HPDE6-E6E7 (cell line): Measurements from ENCODE around the gene ZNF160.
A peak's percentile ranks its signal among the peaks of the same experiment; 100 is the strongest.
"Not testable (repeated sequence)": the region's sequence is repeated elsewhere in the genome, so short reads cannot be mapped to it uniquely, and the experiment has no call there.

Experiments
- DNase-seq: peaks from one replicate; pipeline ENCODE4 v3.0.0; 2011; ENCODE audit warnings: missing footprints; ENCODE audit errors: extremely low spot score

Gene ZNF160

DNA sequence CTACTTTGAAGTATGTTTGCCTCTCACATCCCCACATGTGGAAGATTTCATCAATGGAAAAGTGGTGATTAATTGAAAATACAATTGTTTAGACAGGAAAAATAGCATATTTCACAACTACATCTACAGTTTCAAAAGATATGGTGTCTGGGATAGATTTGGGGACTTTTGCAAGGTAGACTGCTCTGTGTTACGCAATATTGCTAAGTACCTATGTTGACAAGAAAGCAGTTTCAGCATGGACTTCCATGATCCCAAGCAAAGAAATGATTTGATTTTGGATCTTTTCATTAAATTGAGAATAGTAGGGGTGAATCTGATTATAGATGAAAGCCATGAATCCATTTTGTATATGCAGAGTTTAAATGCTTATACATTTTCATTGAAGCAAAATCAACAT is 10.5 kb downstream of the ZNF160 start:
- no peak for DNase-seq

DNA sequence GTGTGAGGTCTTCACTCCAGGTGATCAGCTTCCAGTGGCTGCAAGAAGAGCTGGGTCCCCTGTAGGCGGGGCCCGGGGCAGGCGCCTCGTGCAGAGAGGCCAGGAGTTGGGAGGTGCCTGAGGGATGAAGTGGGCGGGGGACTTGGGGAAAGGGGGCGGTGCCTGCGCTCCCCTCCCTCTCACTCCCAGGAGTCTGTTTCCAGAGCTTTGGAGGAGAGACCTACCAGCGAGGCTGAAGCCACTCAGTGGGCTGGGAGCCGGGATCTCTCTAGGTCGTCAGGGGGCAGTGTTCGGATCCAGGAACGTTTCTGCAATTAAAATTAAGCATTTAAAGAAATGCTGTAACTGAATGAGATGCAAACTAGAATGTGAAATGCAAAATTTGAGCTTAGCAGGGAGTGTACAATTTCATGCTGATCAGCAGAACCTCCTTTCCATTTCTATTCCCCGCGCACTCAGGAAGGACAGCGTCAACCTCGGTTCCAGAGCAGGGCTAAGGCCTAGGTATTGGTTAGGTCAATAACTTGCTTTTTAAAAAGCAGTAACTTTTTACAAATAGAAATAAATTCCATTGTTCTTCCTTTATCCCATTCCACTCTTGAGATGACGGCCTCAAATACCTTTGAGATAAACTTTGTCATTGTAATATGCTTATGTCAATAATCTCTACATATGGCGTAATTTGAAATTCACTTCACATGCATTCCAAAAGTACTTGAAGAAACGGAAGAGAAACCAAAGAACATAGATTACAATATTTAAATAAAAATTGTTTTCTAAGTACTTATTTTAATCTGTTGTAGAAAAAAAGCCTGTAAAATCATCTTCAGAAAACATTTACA is 11.6 kb downstream of the ZNF160 start:
- DNase-seq, result no peak

DNA sequence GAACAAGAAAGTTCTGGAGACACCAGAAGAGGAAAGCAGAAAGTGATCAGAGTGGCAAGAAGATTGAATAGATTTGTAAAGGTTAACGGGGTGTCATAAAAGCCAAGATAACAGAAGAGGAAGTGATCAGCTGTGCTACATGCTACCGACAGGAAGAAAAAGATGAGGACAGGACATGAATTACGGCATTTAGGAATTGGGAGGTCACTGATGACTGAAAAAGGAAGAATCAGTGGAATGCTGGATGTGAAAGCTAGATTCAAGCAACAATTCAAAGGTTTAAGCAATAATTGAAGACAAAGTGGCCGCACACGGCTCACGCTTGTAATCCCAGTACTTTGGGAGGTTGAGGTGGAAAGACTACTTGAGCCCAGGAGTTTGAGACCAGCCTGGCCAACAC is 15.1 kb downstream of the ZNF160 start:
- DNase-seq, result no peak

DNA sequence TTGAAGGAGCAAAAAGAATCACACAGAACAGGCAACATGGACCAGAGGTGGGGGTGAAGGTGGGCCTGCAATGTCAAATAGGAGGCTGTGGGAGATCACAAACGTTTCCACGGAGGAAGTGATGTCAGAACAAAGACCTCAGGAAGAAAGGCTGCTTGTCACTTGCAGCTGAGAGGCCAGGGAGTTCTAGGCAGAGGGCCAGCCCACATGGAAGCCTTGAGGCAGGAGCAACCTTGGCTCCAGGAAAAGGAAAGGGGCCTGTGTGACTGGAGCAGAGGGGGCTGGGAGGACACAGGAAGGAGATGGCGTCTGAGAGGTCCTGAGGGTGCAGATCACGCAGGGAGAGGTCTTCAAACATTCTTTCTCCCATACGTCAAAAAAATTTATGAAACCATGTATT is 16.3 kb downstream of the ZNF160 start:
- no peak for DNase-seq

DNA sequence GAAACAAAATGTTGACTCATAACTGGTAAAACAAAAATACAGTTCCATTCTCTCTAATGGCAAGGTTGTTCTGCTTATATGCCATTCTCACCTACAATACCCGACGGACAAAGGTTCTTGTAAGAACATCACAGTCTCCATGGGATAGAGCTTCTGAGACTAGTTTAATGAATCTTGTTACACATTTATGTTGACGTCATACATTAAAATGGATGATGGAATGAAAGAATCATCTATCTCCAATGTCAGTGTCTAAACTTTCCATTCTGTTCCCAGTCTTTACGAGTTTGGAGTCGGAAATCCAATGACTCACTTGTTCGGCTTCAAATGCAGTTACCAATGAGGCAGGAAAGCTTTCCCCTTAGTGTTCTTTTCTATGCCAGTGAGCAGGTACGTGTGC is 17.7 kb downstream of the ZNF160 start:
- no peak for DNase-seq

DNA sequence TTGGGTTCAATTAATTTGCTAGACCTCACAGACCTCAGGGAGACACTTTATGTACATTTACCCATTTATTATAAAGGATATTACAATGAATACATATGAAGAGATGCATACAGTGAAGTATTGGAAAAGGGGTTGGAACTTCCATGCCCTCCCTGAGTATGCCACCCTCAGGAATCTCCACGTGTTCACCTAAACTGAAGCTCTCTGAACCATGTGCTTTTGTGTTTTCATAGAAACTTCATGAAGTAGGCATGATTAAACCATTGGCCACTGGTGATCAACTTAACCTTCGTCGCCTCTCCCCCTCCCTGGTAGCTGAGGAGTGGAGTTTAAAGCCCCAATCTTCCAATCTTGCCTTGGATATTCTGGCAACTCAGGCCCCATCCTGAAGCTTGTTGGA is 20.3 kb downstream of the ZNF160 start:
- DNase-seq, result no peak

DNA sequence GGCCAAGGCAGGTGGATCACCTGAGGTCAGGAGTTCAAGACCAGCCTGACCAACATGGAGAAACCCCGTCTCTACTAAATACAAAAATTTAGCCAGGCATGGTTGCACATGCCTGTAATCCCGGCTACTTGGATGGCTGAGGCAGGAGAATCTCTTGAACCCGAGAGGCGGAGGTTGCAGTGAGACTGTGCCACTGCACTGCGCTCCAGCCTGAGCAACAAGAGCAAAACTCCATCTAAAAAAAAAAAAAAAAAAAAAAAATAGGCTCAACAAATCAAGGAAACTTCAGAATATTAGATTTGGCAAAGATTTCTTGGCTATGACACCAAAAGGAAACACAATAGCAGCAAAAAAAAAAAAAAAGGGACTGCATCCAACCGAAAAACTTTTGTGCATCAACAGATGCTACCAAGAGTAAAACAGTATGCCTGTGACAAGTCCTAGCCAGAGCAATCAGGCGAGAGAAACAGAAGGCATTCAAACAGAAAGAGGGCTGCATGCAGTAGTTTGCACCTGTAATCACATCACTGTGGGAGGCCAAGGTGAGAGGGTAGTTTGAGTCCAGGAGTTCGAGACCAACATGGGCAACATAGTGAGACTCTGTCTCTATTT is 23.8 kb downstream of the ZNF160 start:
- DNase-seq, result no peak

DNA sequence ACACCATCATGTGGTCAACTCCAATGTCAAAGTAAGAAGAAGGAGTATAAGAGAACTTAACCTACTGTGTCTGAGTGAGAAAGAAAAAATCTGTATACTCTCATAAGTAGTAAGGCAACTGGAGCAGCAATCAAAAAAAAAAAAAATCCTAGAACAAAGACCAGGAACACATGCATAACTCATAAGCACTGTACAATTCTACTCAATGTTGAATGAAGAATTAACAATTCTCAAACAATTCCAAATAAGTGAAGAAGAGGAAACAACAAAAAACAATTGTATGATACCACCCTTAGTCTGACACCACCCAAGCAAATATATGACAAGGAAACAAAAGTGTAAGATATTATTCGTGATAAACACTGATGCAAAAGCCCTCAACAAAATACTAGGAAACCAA is 24.6 kb downstream of the ZNF160 start:
- no peak for DNase-seq

DNA sequence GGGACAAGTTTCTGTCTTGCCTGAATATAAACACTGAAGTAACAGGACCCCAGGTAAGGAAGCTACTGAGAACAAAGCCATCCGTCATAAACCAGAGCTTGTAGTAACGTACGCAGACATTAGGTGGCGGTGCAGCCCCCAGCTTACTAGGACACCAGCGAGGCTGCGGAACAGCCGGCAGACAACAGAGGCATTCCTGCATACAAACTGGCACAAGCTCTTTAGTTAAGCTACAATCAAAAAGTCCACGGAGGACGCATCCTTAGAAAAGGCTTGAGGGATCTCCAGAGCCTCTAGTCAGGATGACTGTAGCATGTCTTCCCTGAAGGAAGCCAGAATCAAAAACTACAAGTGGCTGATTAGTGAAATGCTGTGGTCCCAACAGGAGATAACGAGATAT is 26.2 kb downstream of the ZNF160 start:
- DNase-seq, result no peak

DNA sequence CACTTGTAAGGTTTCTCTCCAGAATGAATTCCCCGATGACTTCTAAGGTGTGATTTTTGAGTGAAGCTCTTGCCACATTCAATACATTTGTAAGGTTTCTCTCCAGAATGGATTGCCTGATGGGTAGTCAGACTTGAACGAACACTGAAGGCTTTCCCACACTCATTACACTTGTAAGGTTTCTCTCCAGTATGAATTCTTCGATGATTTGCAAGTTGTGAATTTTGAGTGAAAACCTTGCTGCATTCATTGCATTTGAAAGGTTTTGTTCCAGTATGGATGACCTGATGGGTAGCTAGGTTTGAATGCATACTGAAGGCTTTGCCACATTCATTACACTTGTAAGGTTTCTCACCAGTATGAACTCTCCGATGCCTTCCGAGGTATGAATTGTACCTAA is 34.4 kb downstream of the ZNF160 start:
- no peak for DNase-seq

DNA sequence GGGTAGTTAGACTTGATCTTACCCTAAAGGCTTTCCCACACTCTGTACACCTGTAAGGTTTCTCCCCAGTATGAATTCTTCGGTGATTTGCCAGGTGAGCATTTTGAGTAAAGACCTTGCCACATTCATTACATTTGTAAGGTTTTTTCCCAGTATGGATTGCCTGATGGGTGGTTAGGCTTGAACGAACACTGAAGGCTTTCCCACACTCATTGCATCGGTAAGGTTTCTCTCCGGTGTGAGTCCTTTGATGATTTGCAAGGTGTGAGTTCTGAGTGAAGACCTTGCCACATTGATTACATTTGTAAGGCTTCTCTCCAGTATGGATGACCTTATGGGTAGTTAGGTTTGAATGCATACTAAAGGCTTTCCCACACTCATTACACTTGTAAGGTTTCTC is 35.0 kb downstream of the ZNF160 start:
- no peak for DNase-seq

DNA sequence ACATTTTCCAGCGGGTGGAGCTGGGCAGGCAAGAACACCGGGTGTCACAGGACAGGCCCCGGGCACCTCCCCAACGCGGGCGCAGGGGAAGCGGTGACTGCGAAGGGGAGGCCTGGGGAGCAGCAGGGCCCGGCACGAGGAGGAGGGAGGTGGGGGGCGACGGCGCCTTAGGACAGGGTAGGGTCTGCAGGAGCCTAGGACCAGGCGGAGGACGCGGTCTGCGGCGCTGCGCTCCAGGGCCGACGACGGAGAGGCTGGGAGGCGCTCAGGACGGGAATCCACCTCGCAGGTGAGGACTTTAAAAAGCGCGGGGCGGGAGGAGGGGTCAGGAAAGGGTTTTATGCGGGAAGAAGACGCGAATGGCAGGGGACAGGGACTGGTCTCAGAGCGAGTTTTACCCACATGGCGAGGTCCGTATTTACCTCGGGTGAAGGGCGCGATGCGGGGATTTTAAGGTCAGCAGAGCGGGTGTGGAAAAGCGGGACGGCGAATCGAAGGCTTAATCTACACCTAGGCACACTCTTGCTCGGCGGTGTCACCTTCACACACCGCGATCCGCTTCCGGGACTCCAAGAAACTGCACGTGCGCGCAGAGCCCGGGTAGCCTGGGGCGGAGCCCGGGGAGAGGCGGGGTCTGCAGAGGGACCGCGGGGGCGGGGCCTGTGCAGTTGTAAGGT is 45.2 kb downstream of the ZNF160 start:
- peak; percentile 60 for DNase-seq

DNA sequence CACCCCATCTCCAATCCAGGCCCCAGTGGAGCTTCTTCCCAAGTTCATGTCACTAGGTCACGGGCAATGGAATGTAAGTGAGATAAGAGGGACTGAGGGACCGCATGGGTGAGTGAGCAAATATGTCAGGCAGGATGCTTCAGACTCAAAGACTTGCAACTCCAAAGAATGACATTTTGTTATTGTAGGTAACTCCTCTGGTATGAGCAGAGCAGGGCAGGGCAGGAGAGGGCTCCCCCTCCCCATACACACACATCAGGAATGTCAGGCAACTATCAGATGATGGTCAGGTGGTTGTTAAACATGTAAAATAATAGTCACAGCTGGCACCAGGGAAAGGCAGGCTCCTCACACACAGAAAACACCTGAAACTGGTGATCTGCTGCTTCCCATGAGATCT is 48.1 kb downstream of the ZNF160 start:
- no peak for DNase-seq

DNA sequence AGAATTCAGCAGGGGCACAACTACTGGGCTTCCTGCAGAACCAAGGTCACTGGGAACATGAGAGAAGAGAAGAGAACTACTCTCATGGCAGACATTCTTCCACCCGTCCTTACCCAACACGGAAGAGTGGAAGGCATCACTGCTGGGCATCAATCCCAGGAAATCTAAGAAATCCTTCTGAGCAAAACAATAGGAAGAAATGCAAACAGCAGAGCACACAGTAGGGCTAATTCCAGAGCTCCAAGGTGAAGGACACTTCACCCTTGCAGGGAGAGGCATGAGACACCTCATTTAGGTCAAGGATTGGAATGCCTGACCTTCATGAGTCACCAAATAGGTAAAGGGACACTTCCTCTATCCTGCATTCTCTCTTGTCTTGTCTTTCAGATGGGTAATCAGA is 55.8 kb downstream of the ZNF160 start:
- DNase-seq, result no peak

DNA sequence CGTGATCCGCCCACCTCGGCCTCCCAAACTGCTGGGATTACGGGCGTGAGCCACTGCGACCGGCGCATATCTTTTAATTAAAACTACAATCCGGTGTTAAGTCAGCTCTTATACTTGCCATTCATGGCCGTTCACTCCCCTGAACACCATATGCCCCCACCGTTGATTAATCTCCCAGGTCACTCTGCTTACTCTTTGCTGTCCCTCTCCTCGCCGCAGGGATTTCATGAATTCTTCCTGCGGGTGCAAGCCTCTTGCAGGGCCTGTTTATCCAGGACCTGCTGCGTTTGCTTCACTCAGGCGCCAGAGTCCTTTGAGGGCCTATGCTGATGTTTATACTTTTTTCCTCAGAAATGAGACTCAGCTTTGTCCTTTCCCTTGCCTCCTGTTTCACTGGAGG is 57.7 kb downstream of the ZNF160 start:
- no peak for DNase-seq

DNA sequence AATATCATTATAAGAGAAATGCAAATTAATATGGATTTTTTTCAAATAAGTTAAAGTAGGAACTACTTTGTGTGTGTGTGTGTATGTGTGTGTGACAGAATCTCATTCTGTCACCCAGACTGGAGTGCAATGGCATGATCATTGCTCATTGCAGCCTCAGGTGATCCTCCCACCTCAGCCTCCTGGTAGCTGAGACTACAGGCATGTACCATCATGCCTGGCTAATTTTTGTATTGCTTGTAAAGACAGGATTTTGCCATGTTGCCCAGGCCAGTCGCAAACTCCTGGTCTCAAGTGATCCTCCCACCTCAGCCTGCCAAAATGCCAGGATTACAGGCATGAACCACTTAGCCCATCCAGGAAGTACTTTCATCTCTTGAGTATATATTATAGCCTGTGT is 61.9 kb downstream of the ZNF160 start:
- DNase-seq, result no peak

DNA sequence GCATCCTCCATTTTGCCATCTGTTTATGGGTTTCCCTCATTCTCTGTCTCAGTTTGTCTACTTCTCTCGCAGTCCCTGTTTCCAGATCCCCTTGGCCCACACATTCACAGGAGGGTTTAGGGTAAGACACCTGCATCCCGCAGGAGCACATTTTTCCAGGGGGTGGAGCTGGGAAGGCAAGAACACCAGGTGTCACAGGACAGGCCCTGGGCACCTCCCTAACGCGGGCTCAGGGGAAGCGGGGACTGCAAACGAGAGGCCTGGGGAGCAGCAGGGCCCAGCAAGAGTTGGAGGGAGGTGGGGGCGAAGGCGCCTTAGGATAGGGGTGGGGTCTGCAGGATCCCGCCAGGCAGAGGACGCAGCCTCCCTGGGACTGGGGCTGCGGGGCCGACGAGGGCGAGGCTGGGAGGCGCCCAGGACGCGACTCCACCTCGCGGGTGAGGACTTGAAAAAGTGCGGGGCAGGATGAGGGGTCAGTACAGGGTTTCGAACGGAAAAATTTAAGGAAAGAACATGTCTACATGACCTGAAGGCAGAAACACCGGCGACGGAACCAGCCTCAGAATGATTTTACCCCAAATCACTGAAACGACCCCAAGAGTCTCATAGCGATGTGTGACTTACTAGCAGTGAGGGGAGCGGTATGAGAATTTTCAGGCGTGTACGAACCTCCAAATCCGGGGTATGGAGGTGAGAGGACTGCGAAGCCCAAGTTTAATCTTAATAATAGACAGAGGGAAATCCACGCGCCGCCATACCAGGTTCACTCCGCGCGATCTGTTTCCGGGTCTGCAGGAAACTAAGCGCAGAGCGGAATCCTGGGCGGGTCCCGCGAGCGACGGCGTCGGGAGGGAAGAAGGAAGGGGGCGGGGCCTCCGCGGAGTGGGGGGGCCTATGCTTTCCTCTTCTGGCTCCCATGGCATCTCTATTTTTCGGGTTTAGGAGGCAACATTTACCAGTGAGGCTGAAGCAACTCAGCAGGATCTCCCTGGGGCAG is 65.8 kb downstream of the ZNF160 start:
- peak; percentile 88 for DNase-seq

DNA sequence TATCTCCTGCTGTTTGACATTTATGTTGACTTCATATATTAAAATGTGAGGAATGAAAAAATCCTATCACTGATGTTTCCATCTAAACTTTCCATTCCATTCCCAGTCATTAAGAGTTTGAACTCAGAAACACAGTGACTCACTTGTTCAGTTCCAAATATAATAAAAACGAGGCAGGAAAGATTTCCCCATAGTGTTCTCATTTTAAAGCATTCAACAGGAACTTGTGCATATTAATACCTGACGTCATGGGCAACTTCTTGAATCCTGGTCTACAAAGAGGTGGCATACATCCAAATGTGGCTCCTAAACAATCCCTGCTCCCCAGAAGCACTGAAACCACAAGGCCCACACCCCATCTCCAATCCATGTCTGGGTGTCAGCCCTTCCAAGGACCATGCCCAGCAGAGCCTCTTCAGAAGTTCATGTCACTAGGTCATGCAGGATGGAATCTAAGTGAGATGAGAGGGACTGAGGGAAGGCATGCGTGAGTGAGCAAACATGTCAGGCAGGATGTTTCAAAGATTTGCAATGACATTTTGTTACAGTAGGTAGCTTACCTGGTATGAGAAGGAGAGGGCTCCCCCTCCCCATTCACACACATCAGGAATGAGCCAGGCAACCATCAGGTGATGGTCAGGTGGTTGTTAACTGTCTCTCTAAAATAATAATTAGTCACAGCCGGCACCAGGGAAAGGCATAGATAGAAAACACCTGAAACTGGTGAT is 68.1 kb downstream of the ZNF160 start:
- DNase-seq, result no peak

DNA sequence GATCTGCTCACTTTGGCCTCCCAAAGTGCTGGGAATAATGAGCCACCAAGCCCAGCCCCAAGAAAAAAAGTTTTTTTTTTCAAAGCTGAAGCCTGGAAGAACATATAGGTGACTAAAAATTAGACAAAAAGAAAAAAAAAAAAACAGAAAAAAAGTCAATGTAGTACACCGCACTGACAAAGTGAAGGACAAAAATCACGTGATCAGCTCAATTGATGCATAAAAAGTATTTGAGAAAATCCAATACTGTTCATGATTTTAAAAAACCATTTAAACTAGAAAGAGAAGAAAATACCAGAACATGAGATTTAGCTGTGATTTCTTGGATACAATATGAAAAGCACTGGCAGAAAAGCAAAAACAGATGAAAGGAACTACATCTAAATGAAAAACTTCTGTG is 69.2 kb downstream of the ZNF160 start:
- no peak for DNase-seq

DNA sequence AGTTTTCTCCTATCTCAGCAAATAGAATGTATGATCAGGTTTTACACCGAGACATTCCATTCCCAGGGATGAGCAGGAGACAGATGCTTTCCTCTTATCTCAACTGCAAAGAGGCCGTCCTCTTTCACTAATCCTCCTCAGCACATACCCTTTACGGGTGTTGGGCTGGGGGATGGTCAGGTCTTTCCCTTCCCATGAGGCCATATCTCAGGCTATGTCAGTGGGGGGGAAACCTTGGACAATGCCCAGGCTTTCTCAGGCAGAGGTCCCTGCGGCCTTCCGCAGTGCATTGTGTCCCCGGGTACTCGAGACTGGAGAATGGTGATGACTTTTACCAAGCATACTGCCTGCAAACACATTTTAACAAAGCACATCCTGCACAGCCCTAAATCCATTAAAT is 74.9 kb downstream of the ZNF160 start:
- DNase-seq, result not testable (repeated sequence)

DNA sequence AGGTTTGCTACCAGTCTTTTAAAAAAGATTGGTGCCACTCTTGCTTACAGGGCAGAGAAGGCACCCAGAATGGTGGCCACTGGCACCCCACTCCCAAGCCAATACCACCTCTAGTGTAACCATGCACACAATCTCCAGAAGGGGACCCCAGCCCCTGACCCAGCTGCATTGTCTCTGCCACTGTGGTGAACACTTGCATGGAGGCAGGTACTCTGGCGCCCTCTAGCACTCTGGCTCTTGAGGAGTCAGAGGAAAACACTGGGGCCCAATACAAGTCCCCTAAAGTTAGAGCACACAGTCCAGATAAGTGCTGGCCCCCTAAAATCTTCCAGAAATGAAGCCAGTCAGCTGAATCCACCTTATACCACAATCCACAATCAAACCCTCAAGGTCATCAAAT is 83.5 kb downstream of the ZNF160 start:
- DNase-seq, result no peak
